RWPE1 (cell line): Measurements from ENCODE around the gene TAS2R1.

Experiments used
- CTCF ChIA-PET: fragments of 350-600 bp; sonication (Branson Sonifier 250); formaldehyde crosslinking; extraction: SDS; loops from one replicate; lab custom pipeline; 2021; lab: Yijun Ruan, JAX
- POLR2A ChIA-PET: fragments of 400-600 bp; formaldehyde crosslinking; extraction: SDS; loops from one replicate; lab custom pipeline; 2020; ENCODE audit warnings: antibody characterized with exemption; ENCODE audit not compliant: low non-redundant PET; lab: Yijun Ruan, JAX
- DNase-seq: peaks from one replicate; pipeline ENCODE4 v3.0.0; 2012; ENCODE audit warnings: low spot score
- H3K27ac ChIP-seq: fragments of 450-650 bp; 2 replicates; pipeline ENCODE4 v1.5.1; 2017
- CTCF ChIP-seq: fragments of 450-650 bp; conservative IDR thresholded peaks from 2 replicates; pipeline ENCODE4 v1.5.1; 2017; ENCODE audit warnings: low read depth, mild to moderate bottlenecking

TAS2R1 gene

GRCh38 chr5:9582406-9582805, 47.7 kb downstream of the TAS2R1 start:
- no peak overlapping the region for H3K27ac ChIP-seq
- TF ChIP-seq CTCF: no peak
- ChIA-PET CTCF (no interaction called here), POLR2A (no interaction called here)
- DNase-seq: no peak
